HG03558 (cell line): ENCODE data around the gene ADAM22.
A peak's percentile ranks its signal among the peaks of the same experiment; 100 is the strongest.
"Not testable (repeated sequence)": the region's sequence is repeated elsewhere in the genome, so short reads cannot be mapped to it uniquely, and the experiment has no call there.

Experiments used
- ATAC-seq: cut with Tn5 transposase; IDR thresholded peaks from one replicate; pipeline ENCODE4 v1.9.1; 2021; ENCODE audit warnings: moderate number of reproducible peaks; ENCODE audit not compliant: unreplicated experiment; ENCODE audit errors: extremely low read depth

The ADAM22 gene

DNA sequence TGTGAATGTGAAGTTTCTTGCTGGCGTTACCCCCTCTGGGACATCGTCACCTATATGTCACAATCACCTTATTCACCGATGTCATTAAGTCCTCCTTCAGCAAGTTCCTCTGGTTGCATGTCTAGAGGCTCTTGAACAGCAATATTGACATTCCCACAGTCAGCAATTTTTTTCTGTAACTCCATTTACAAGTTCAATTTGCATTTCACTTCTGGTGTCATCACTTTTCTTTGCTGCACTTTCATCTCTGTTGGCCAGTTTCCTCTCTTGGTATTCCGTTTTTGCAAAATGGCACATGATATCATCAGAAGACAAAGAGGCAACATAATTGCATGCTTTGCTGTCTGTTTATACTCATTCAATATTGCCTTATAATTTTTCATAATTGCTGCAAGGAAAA, 216.0 kb downstream of the ADAM22 start:
- no peak for ATAC-seq

DNA sequence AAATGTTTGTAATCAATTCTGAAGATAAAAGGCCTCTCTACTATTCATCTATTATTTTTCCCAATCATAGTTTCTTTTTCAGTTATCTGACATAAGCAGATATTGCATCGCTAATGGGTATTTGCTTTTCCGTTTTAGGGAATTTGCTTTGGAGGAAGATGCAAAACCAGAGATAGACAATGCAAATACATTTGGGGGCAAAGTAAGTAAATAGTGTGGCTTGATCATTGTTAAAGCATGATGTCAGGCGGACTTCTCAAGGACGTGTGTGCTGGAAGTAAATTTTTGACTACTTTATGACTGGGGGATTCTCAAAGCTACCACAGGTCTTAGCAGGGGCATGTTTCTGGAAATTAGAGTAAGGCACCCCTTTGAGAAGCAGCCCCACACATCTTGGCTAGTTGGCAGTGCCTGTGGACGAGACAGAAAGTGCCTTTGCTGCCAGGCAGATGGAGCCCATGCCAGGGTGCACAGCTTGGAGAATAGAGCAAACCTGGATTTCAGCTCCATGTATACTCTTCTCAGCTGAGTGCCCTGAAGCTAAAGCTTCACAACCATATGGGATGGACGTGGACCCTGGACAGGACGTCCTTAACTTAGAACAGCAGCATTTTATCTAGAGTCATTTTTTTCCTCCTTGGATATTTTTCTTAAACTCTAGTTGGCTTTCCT, 217.2 kb downstream of the ADAM22 start:
- ATAC-seq, result no peak

DNA sequence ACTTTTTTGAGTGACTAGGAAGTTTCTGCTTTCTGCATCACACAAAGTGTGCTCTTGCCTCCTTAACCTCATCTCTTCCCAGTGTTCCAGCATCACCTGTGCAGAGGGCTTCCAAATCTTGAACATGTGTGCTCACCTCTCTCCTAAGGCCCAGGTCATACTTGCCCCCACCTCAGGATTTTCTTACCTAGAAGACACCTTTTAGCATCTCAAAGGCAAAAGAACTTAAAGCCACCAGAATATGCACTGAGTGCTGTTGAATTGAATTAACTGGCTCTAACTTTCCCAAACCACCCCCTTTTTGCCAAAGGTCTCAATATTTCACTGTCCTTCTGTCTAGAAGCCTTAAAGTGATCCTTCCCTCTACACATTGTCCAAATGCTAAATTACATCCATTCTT, 219.3 kb downstream of the ADAM22 start:
- no peak for ATAC-seq

- ATAC-seq, result no peak
Measured at GRCh38 chr7:88155756-88156155, 221.7 kb downstream of the ADAM22 start.

GRCh38 chr7:88156356-88156755, 222.3 kb downstream of the ADAM22 start:
- ATAC-seq, result no peak

GRCh38 chr7:88159741-88160140, 225.7 kb downstream of the ADAM22 start:
- ATAC-seq, result not testable (repeated sequence)

GRCh38 chr7:88165697-88166096, 231.6 kb downstream of the ADAM22 start:
- no peak for ATAC-seq

DNA sequence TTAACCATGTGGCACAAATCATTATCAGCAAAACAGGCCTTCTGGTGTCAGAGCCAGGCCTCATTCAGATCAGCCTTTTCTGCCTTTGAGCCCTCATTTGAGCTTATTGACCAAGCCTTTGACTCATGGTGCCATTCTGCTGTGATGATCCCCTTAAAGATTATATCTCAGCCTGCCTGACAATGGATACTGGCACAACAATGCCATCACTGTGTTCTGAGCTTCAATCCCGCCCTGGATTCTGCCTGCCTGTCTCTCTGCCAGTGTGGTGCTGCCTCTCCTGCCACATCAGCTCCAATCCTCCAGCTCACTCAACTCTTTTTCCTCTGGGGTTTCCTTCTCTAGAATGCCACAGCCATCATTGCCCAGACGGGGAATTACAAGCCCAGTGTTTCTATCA, 233.2 kb downstream of the ADAM22 start:
- ATAC-seq, result no peak

DNA sequence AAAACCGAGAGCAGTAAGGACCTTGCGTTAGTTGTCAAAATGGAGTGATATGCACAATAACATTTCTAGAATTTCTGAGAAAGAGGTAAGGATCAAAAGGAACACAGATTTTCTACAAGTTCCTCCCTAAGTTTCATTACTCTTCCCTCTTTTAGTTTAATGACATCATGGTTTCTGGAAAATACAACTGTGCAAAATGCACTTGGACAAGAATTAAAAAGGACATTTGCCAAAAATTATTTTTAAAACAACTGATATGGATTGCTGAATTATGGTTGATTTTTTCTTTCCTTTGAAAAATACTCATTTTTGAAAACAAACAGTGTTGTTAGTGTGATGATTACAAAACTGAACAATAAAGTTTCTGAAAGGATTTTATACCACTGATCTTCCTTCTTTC, 233.7 kb downstream of the ADAM22 start:
- no peak for ATAC-seq

GRCh38 chr7:88169717-88170320, 235.8 kb downstream of the ADAM22 start:
- ATAC-seq, result peak; percentile 39

DNA sequence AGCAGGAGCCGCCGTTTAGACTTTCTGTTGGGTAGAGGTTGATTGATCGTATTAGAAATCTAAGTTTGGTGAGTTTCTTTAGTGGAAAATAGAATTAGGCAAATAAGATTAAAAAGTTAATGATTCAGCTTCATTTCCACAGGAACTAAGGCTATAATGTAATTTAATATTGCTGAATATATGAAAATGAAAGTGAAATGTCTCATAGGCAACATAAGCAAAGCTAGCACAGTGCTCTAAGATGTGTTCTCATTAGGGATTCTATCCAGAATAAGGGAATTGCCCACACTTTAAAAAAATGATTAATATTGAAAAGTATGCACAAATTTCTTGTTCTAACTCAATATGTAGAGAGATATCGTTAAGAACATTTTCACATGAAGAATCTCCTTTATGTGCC, 238.8 kb downstream of the ADAM22 start:
- no peak for ATAC-seq

- ATAC-seq, result no peak
Measured at GRCh38 chr7:88176190-88176589, 242.1 kb downstream of the ADAM22 start.

DNA sequence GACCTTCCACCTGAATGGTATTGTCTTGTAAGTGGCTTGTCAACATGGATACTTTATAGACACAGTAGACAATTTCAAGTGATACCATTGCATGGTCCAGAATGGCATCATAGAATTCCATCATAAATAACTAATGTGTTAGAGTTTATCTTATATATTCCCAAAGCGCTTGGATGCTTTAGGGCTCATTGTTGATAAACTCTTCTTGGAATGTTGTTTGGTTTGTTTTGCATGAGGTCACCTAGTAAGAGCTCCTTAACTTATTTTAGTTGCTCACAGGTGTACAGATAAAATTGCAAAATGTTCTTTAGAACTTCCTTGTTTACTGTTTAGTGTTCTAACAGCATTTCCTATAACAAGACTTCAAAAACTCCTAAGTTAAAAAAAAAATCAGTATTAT, 249.0 kb downstream of the ADAM22 start:
- ATAC-seq, result no peak

DNA sequence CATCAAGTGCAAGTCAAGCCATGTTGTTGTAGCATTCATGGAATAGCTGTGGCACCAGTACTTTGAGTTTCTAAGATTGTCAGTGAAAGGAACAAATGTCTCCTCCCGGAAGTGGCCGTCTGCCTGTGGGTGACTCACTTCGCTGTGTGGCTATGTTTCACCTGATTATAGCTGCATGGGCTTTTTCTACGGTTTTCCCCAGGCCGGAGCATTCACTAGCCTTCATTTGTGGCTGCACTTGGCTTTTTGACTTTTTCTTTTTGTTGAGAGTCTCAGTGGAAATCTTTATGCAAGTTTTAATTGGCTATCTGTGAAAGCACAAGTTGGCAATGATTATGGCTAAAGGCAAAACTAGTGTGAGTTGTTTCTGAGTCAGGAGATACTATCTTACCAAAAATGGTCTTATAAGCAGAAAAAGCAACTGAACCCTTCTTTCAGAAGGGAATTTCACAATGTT, 250.8 kb downstream of the ADAM22 start:
- peak; percentile 63 for ATAC-seq

- ATAC-seq, result no peak
Measured at GRCh38 chr7:88185650-88186049, 251.6 kb downstream of the ADAM22 start.

GRCh38 chr7:88191911-88192310, 257.9 kb downstream of the ADAM22 start:
- no peak for ATAC-seq

- no peak for ATAC-seq
Measured at GRCh38 chr7:88200261-88200660, 266.2 kb downstream of the ADAM22 start.

- ATAC-seq, result no peak
Measured at GRCh38 chr7:88200789-88201188, 266.7 kb downstream of the ADAM22 start.

- no peak for ATAC-seq
Measured at GRCh38 chr7:88201305-88201704, 267.3 kb downstream of the ADAM22 start.

DNA sequence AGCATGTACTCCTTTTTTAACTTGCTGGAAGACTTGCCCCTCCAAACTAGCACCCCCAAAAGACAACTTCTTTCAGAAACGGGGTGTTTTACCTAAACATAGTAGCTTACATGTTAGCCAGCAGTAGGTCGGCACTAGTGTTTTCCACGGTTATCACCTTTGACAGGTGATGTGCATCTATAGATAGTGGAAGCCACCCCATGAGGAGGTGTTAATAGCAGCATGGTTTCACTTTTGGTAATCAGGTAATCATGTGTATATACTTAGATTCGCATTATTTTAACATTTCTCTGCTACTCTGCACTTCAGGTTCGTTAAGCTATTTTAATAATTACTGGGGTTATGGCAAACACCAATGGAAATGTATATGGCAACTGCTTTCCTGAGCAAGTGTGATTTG, 268.2 kb downstream of the ADAM22 start:
- no peak for ATAC-seq

DNA sequence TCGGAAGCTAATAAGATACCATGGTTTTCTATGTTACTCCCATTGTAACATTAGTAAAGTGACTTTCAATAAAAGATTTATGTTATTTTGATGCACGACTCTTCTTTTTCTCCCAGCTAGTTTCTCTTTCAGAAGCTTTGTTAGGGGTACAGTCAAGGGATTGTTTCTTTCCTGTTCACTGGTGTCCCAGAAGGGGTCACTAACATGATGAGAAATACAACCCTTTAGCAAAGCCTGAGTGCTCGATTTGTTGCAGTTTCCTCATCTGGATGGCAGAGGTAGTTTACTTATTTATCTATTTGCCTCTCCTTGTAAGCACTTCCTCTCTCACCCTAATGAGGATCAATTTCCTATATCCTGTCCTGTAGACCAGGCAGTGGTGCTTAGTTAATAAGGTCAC, 268.7 kb downstream of the ADAM22 start:
- ATAC-seq, result no peak

- ATAC-seq, result no peak
Measured at GRCh38 chr7:88203401-88203800, 269.4 kb downstream of the ADAM22 start.
